Spleen (tissue), 7 donors: ENCODE results near the gene ACO2.

Experiments used
- CTCF ChIP-seq, 11 experiments: fragments of 200-600 bp in 7 of 11; fragments of 450-650 bp in 4 of 11; sonication (generic) in 4 of 11; IDR thresholded peaks in 8 of 11; conservative IDR thresholded peaks in 3 of 11; 1 replicate in 7 of 11; 2 replicates in 4 of 11; pipeline versions ENCODE4 v1.4.0 to v1.8.0; 2016 to 2021; ENCODE audit warnings: antibody characterized with exemption in 11 of 11, inconsistent platforms in 4 of 11, mild to moderate bottlenecking in 1 of 11
- POLR2A ChIP-seq, 3 donors: fragments of 450-650 bp; IDR thresholded peaks; one replicate each; pipeline ENCODE4 v1.5.1; 2017; ENCODE audit warnings: antibody characterized with exemption in 3 of 3, mild to moderate bottlenecking in 1 of 3
- donor health status: DM: no; HTN: no; CAD: no; lungs with moderate emphysema.
- donor health status: DM: no; HTN: no; CAD: no.
- donor health status: DM: no; HTN: no; CAD: no.

GRCh38 chr22:41488076-41488475 is 19.2 kb downstream of the ACO2 start:
- TF ChIP-seq CTCF (IDR thresholded peaks at IDR 0.05 in 8 of 11, conservative IDR thresholded peaks at IDR 0.05 in 3 of 11) (no peak), POLR2A (IDR thresholded peaks at IDR 0.05) (no peak)
